IPS DF 6.9 (cell line): ENCODE measurements around the gene TTC28.

Experiments
- DNase-seq: peaks from one replicate; pipeline ENCODE4 v3.0.0-alpha.2; 2013; ENCODE audit warnings: low read depth, low spot score
- H3K27ac ChIP-seq: one replicate; pipeline ENCODE4 v1.5.1; 2013; ENCODE audit warnings: low read length, control low read depth
- H3K27me3 ChIP-seq: 2 replicates; pipeline ENCODE4 v1.6.1; 2013; ENCODE audit warnings: mild to moderate bottlenecking, low read length; ENCODE audit not compliant: control insufficient read depth, insufficient read depth
- H3K36me3 ChIP-seq: 2 replicates; pipeline ENCODE4 v1.6.1; 2013; ENCODE audit warnings: low read length; ENCODE audit not compliant: control insufficient read depth, insufficient read depth
- H3K4me1 ChIP-seq: 2 replicates; pipeline ENCODE4 v1.6.1; 2013; ENCODE audit warnings: low read length; ENCODE audit not compliant: control insufficient read depth, insufficient read depth
- H3K4me3 ChIP-seq: 2 replicates; pipeline ENCODE4 v1.5.1; 2013; ENCODE audit warnings: mild to moderate bottlenecking, low read length
- H3K9me3 ChIP-seq: 2 replicates; pipeline ENCODE4 v1.6.1; 2013; ENCODE audit warnings: low read length, inconsistent platforms; ENCODE audit not compliant: control insufficient read depth, insufficient read depth
- WGBS: extraction: QIAGEN DNeasy Blood & Tissue Kit; methylation state at CpG from one replicate; pipeline ENCODE4 v1.1.7; 2013; ENCODE audit warnings: mixed read lengths, missing lambda C conversion rate; ENCODE audit not compliant: insufficient read length, insufficient coverage; 5-methylcytosine and 5-hydroxymethylcytosine counted together

The TTC28 gene

DNA sequence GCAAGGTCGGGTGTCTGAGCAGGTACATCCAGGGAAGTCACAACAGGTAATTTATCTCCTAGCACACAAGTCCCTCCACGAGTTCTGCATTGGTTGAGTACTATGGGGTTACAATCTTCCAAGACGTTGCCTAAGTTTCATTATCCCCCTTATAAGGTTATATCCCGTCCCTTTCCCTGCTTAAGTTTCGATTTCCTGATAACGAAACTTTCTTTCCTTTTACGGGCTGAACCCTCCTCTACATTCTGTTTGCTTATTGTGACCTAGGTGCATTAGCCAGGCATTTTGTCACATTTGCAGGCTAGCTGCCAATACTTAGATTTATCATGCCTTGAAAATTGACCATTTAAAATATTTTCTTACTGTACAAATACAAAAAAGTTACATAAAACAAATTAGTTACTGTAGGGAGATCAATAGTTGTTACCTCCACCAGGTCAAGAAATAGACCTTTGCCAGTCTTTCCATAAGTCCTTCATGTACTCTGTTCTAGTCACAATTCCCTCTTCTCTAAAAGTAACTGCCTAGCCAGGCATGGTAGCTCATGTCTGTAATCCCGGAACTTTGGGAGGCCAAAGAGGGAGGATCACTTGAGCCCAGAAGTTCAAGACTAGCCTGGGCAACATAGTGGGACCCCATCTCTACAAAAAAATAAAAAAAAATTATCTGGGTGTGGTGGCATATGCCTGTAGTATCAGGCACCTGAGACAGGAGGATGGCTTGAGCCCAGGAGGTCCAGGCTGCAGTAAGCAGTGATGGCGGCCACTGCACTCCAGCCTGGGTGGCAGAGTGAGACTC, 746.3 kb downstream of the TTC28 start:
- Histone ChIP-seq H3K4me3 (no peak overlapping the region), H3K9me3 (no peaks in the 10 kb centered on the region), H3K4me1 (no peaks in the 10 kb centered on the region; the same call in 1 of the 2 replicates), H3K27me3 (no peaks in the 10 kb centered on the region), H3K36me3 (no peaks in the 10 kb centered on the region), H3K27ac (no peak overlapping the region)
- no peak for DNase-seq
- no CpG with 5 or more reads among the region's 9 CpGs for WGBS

DNA sequence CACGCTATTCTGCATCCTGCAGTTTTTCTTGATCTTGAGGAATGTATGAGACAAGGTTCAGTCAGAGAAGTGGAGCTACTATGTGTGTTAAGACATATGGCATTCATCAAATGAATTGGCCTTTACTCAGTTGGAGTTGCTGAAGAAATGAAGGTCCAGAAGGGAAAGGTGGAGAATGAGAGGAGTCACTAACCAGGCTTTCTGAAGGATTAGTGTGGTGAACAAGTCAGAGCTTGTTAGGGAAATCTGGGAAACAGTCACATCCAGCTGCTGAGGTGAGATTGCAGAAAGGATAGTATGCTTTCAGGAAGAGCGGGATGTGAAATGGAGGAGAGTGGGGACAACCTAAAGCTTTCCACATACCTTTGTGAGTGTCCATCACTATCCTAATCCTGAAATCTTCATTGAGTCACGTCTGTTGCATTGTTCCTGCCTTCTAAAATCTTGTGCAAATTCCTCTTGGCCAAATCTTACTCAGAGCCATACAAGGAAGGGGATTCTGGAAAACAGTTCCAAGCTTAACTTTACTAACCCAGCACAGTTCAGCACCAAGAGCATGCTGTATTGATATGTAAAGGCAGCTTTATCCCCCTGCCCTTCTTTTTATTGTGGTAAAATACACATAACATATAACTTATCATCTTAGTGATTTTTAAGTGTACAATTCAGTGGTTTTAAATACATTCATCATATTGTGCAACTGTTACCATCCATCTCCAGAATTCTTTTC, 749.1 kb downstream of the TTC28 start:
- no CpG with 5 or more reads among the region's 3 CpGs for WGBS
- no peaks in the 10 kb centered on the region for H3K36me3 ChIP-seq
- no peak overlapping the region for H3K27ac ChIP-seq
- H3K4me3 ChIP-seq = no peak overlapping the region
- H3K4me1 ChIP-seq = no peaks in the 10 kb centered on the region
- H3K9me3 ChIP-seq = no peaks in the 10 kb centered on the region
- no peaks in the 10 kb centered on the region for H3K27me3 ChIP-seq
- no peak for DNase-seq
